BJ (cell line): ENCODE measurements around the gene IGSF10. TPM values are rescaled to one million over a fixed set of nuclear protein-coding genes. Genes with fewer than 3 reads are reported as not detected.

Experiments used
- CTCF ChIA-PET: fragments of 350-600 bp; formaldehyde crosslinking; extraction: SDS; loops from one replicate; lab custom pipeline; 2021; ENCODE audit warnings: antibody characterized with exemption, inconsistent platforms; lab: Yijun Ruan, JAX
- POLR2A ChIA-PET: fragments of 300-600 bp; sonication (Branson Sonifier 250); formaldehyde crosslinking; extraction: SDS; loops from one replicate; lab custom pipeline; 2021; ENCODE audit warnings: antibody characterized with exemption; lab: Charles Lee
- DNase-seq: peaks from one replicate; pipeline ENCODE4 v3.0.0-alpha.2; 2011; ENCODE audit warnings: low read depth
- H3K27me3 ChIP-seq: 2 replicates; pipeline ENCODE4 v1.6.0; 2011; ENCODE audit warnings: low read length; ENCODE audit not compliant: control insufficient read depth, insufficient read depth
- H3K36me3 ChIP-seq: 2 replicates; pipeline ENCODE4 v1.5.1; 2011; ENCODE audit warnings: low read length; ENCODE audit not compliant: control insufficient read depth, insufficient read depth
- H3K4me3 ChIP-seq: 2 replicates; pipeline ENCODE4 v1.5.1; 2011; ENCODE audit warnings: low read depth, mild to moderate bottlenecking, control low read depth, low read length
- CTCF ChIP-seq: IDR thresholded peaks from 2 replicates; pipeline ENCODE4 v1.5.1; 2011; ENCODE audit warnings: low read depth, mild to moderate bottlenecking, control low read depth, inconsistent platforms, low read length, moderate library complexity; ENCODE audit not compliant: insufficient read depth
- polyA plus RNA-seq: library from polyadenylated mRNA; depleted of rRNA; stranded (reverse); fragments of >200 nt; gene quantifications from 2 replicates; pipeline ENCODE4 v1.2.3, GENCODE V29; 2011

Gene IGSF10
- polyA plus RNA-seq, 1 experiment: 0.07 TPM

- no peaks in the 10 kb centered on the region for H3K36me3 ChIP-seq
- ChIA-PET CTCF (no interaction called here), POLR2A (no interaction called here)
- DNase-seq: no peak
- H3K4me3 ChIP-seq: no peak overlapping the region
- TF ChIP-seq CTCF: no peak
- no peaks in the 10 kb centered on the region; the same call in 1 of the 2 replicates for H3K27me3 ChIP-seq
Observed at GRCh38 chr3:151476344-151477018, 15.6 kb upstream of the IGSF10 start.

- no peaks in the 10 kb centered on the region; the same call in 1 of the 2 replicates for H3K27me3 ChIP-seq
- H3K36me3 ChIP-seq: no peaks in the 10 kb centered on the region
- DNase-seq: no peak
- TF ChIP-seq CTCF: peak; percentile 95
- CTCF ChIA-PET: interaction anchor here (0.5 to 3.6 kb wide), 21 partner anchors 9 to 1056 kb away, joined by 3 to 32 read pairs (median 4); no protein-coding TSS in a partner anchor
- H3K4me3 ChIP-seq: no peak overlapping the region
- POLR2A ChIA-PET: no interaction called here
Observed at GRCh38 chr3:151468284-151468917, 7.5 kb upstream of the IGSF10 start.

GRCh38 chr3:151467069-151467468 is 6.2 kb upstream of the IGSF10 start:
- ChIA-PET POLR2A (no interaction called here), CTCF (interaction anchor here (0.9 to 3.6 kb wide), 9 partner anchors 11 to 452 kb away, joined by 3 to 32 read pairs (median 10); no protein-coding TSS in a partner anchor)
- no peaks in the 10 kb centered on the region for H3K36me3 ChIP-seq
- no peak for DNase-seq
- no peak overlapping the region for H3K4me3 ChIP-seq
- no peak for TF ChIP-seq CTCF
- peaks cover 5% of the 10 kb centered on the region for H3K27me3 ChIP-seq

- Histone ChIP-seq H3K27me3 (peaks cover 14% of the 10 kb centered on the region), H3K4me3 (no peak overlapping the region), H3K36me3 (no peaks in the 10 kb centered on the region)
- ChIA-PET CTCF (interaction anchor here (0.6 kb wide), 1 partner anchor 456 kb away, joined by 3 read pairs; no protein-coding TSS in a partner anchor), POLR2A (no interaction called here)
- DNase-seq: no peak
- TF ChIP-seq CTCF: no peak
Observed at GRCh38 chr3:151462991-151463390, 2.1 kb upstream of the IGSF10 start.

- Histone ChIP-seq H3K36me3 (no peaks in the 10 kb centered on the region), H3K27me3 (peaks cover 14% of the 10 kb centered on the region), H3K4me3 (no peak overlapping the region)
- TF ChIP-seq CTCF: no peak
- no peak for DNase-seq
- POLR2A ChIA-PET: no interaction called here
- CTCF ChIA-PET: no interaction called here
Observed at GRCh38 chr3:151462278-151462780, 1.5 kb upstream of the IGSF10 start.
